NCI-H526 (cell line): ENCODE results near the gene B4GALNT4.
"Not testable (repeated sequence)": the region's sequence is repeated elsewhere in the genome, so short reads cannot be mapped to it uniquely, and the experiment has no call there.

ENCODE experiments used
- DNase-seq, 2 experiments: peaks; one replicate each; lab custom pipeline; 2025; lab: John Stamatoyannopoulos, UW

Gene B4GALNT4

DNA sequence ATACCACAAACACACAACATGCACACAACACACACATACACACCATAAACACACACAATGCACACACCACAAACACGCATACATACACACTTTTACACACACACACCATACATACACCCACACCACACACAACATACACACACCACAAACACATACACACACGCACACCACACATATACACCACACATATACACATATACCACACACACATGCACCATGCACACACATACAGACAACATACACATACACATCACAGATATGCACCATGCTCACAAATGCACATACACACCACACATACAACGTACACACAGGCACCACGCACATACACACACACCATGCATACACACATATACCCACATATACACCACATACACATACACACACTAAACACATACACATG, 11.7 kb upstream of the B4GALNT4 start:
- DNase-seq: no peak

GRCh38 chr11:358129-358800, 11.0 kb upstream of the B4GALNT4 start:
- DNase-seq: peak in 1 of 2 experiments; percentile 65

DNA sequence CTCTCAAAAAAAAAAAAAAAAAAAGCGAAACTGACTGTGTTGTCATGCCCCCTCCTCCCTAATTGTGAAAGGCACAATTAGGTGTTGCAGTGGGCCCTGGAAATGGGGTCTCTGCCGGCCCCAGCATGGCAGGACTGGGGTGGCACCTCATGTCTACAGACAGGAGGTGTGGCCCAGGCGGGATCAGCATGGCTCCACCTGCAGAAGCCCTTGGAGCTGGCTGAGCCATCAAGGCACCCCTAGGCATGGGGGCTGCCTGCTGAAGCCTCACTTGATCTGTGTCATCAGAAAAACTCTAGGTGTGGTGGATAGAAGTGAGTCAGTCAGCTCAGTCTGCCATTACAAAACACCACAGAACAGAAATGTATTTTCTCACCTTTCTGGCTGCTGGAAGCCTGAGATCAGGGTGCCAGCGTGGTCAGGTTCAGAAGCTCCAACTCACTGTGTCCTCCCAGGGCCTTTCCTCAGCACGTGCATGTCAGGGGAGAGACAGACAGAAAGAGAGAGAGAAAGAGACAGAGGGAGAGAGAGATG, 10.1 kb upstream of the B4GALNT4 start:
- no peak for DNase-seq

- no peak for DNase-seq
Observed at GRCh38 chr11:360326-361280, 8.7 kb upstream of the B4GALNT4 start.

- no peak for DNase-seq
Observed at GRCh38 chr11:362642-363442, 6.5 kb upstream of the B4GALNT4 start.

- DNase-seq: not testable (repeated sequence)
Observed at GRCh38 chr11:363443-363805, 5.9 kb upstream of the B4GALNT4 start.

GRCh38 chr11:363948-364761, 5.1 kb upstream of the B4GALNT4 start:
- DNase-seq: peak; percentile 84 to 94

DNA sequence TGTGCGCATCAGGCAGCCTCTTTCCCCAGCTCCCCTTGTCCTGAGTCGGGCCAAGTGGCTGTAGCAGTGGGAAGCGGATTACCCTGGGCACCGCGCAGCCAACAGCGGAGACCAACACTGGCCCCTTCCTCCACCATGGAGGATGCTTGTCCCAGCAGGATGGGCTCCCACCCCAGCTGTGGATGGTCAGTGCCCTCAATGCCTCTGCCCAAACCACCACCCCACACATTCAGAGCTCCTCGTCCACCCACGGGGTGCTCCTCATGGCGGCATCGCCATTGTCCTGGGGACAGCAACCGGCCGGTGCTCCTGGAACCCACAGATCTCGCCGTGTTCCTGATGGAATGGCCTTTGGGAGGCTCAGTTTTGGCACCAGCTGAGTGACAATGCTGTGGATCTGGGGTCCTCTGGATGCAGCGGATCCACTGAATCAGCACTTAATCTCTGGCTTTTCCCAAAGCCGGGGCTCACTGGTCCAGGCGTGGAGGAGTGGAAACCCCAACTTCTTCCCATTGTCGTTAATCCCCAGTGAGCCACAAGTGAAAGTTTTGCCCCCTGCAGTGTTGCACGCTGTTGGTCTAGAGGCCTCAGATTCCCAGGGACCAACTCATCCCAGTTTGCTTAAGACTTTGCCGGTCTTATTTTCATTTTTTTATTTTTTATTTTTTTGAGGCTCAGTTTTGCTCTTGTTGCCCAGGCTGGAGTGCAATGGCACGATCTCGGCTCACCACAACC, 4.1 kb upstream of the B4GALNT4 start:
- no peak for DNase-seq

- no peak for DNase-seq
Observed at GRCh38 chr11:365831-366230, 3.5 kb upstream of the B4GALNT4 start.

GRCh38 chr11:367956-368413, 1.3 kb upstream of the B4GALNT4 start:
- DNase-seq: peak; percentile 36 to 67

DNA sequence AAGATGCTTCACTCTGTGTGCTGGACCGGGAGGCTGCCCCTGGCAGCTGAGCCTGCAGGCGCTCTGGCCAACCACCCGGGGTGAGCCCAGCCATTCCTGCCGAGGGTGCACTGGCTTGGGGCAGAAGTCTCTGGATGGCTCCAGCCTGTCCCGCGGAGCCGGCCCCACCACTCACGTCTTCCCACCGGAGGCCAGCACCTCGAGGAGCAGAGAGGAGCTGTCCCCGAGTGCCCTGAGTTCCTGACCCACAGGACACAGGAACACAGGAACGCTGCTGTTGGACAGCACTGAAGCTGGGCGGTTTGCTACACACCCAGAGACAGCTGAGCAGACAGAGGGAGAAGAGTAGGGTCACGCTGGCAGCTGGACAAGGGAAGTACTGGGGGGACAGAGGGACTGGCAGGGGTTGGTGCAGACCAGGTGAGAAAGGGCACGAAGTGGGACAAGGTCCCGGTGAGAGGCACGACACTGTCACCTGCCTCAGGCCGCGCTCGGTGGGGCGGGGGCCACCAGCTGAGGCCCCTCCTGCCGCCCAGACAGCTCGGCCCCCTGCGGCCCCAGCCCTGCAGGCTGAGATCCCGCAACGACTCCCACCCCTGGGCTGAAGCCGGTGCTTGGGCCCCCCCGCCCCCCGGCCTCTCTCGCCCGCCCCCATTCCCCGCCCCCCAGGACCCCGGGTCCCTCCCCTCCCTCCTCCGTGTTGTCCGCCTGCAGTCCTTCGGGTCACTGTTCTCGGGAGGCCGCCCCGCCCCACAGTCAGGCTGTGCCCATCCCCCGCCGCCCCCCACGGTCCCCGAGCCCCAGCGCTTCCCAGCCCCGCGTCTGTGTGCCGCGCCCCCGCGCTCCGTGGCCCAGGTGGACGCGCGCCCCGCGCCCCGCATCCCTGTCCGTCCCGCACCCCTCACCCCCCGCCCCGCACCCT, 624 bp upstream of the B4GALNT4 start:
- DNase-seq: peak in 1 of 2 experiments; percentile 71

DNA sequence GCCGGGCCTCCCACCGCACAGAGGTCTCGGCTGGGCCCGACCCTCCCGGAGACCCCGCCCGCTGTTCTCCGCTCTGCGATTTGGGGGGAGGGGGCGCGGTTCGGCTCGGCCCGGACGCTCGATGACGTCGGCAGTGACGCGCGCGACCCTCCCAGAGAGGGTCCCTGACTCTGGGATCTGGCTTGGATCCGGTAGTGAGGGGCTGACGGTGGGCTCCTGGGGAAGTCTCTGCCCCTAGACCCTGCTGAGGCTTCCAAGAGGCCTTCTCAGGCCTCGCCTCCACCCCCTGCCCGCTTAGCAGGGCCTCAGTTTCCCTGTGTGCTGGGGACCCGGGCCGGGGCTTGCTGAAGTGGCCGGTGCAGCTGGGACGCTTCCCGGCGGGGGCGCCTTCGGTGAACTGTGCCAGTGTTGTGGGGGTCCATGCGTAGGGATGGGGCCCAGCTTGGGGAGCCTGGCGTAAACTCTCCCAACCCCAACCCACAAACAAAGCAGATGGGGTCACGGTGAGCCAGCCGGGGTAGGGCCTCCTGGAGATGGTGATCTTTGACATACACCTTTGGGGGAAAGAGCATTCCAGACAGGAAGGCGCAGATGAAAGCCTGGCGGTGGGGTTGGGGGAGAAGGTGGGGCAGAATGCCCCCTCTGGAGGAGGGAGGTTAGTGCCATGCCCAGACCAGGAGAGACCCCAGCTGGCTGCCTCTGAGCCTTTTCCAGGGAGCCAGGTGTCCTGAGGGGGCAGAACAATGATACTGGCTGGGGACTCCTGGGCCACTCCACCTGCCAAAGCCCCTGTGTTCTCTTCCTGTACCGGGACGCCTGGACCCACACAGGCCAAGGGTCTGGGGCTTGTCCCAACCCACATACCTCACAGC, 1.0 kb downstream of the B4GALNT4 start:
- peak in 1 of 2 experiments; percentile 55 for DNase-seq

DNA sequence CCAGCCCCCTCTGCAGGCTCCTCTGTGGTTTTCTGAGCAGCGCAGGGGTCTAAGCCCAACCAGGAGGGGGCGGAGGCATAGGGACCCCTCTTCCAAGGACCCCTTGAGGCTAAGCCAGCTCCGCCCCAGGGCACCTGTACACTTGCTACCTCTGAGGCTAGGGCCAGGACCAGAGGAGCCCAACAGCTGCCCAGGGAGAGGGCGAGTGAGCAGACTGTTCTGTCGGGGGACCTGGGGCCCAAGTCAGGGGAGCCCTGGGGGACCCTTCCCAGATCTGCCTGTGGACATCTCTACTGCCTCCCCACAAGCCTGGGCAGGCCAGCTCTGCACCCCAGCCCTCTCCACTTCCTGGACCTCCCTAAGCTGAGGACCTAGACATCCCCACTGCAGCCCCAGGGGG, 1.8 kb downstream of the B4GALNT4 start:
- no peak for DNase-seq

GRCh38 chr11:371716-372590, 2.7 kb downstream of the B4GALNT4 start:
- peak in 1 of 2 experiments; percentile 28 for DNase-seq

DNA sequence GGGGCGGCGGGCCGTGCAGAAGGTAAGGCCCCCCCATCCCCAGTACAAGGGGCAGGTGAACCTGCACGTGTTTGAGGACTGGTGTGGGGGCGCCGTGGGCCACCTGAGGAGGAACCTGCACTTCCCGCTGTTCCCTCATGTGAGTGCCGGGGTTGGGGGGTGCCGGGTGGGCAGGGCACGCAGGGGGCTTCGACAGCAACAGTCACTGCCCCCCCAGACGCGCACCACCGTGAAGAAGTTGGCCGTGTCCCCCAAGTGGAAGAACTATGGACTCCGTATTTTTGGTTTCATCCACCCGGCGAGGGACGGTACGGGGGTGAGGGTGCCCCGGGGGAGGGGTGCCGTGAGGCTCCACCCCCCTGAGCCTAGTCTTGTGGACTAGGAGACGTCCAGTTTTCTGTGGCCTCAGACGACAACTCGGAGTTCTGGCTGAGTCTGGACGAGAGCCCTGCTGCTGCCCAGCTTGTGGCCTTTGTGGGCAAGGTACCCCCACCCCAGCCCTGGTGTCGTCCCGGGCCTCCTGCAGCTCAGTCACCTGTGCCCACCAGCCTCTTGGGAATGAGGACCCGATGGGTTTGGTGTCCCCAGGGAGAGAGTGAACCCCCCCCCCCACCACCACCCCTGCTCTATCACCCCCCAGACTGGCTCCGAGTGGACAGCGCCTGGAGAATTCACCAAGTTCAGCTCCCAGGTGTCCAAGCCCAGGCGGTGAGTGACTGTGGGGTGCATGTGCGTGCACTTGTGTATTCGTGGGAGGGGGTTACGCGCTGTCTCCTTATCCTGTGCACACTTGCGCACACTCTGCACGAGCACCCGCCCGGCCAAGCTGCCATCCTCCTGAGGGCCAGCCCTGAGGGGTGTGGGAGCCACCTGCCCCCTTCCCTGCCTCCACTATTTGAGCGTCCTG, 3.8 kb downstream of the B4GALNT4 start:
- DNase-seq: no peak
